Astrocyte of the spinal cord (primary cell): Measurements from ENCODE around the gene NACC2.

Source experiments
- DNase-seq: peaks from one replicate; pipeline ENCODE4 v3.0.0; 2011; ENCODE audit warnings: low read depth, low spot score
- H3K4me3 ChIP-seq: 2 replicates; pipeline ENCODE4 v1.5.1; 2011; ENCODE audit warnings: low read depth, mild to moderate bottlenecking, low read length, moderate library complexity
- in situ Hi-C: cut with HindIII; loops from 2 replicates; pipeline ENCODE4 v1.10.0; 2017; ENCODE audit warnings: low sequenced_read_pairs
- TF ChIP-seq, protein P1 (sequence below): IDR thresholded peaks from 2 replicates; pipeline ENCODE4 v1.5.1; 2012; ENCODE audit warnings: low read depth, mild to moderate bottlenecking, low read length, inconsistent platforms

NACC2 gene

DNA sequence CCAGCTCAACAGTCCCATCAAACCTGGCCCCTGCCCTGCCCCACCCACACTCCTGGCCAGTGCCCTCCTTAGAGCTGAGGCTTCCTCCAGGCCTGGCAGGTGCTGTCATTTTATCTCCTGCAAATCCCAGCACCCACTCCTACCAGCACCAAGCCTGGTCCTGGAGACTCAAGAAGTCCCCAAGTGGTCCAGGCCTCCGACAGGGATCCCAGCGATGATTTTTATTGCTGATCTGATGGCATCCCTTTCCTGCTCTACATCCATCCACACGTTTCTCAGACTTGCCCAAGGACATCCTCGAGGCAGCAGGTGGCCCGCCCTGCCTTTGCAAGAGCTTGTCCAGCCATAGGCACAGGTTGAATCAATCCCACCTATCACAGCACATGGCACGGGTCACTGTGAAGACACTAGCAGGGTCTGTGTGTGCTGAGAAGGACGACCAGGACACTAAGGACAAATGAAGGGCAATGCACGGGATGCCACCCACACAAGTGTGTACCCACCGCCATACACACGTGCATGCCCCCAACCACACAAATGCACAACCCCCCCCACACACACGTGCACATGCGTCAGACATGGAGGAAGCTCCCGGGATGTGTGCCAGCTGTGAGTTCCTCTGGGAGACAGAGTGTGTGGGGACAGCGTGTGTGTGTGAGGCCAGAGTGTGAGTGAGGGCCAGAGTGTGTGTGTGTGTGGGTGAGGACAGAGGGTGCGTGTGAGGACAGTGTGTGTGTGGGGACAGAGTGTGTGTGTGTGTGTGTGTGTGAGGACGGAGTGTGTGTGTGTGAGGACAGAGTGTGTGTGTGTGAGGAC is 71.5 kb downstream of the NACC2 start:
- TF ChIP-seq, protein P1, sequence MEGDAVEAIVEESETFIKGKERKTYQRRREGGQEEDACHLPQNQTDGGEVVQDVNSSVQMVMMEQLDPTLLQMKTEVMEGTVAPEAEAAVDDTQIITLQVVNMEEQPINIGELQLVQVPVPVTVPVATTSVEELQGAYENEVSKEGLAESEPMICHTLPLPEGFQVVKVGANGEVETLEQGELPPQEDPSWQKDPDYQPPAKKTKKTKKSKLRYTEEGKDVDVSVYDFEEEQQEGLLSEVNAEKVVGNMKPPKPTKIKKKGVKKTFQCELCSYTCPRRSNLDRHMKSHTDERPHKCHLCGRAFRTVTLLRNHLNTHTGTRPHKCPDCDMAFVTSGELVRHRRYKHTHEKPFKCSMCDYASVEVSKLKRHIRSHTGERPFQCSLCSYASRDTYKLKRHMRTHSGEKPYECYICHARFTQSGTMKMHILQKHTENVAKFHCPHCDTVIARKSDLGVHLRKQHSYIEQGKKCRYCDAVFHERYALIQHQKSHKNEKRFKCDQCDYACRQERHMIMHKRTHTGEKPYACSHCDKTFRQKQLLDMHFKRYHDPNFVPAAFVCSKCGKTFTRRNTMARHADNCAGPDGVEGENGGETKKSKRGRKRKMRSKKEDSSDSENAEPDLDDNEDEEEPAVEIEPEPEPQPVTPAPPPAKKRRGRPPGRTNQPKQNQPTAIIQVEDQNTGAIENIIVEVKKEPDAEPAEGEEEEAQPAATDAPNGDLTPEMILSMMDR = no peak
- in situ Hi-C loops = no loop called here
- DNase-seq = peak; percentile 20
- H3K4me3 ChIP-seq = no peak overlapping the region

DNA sequence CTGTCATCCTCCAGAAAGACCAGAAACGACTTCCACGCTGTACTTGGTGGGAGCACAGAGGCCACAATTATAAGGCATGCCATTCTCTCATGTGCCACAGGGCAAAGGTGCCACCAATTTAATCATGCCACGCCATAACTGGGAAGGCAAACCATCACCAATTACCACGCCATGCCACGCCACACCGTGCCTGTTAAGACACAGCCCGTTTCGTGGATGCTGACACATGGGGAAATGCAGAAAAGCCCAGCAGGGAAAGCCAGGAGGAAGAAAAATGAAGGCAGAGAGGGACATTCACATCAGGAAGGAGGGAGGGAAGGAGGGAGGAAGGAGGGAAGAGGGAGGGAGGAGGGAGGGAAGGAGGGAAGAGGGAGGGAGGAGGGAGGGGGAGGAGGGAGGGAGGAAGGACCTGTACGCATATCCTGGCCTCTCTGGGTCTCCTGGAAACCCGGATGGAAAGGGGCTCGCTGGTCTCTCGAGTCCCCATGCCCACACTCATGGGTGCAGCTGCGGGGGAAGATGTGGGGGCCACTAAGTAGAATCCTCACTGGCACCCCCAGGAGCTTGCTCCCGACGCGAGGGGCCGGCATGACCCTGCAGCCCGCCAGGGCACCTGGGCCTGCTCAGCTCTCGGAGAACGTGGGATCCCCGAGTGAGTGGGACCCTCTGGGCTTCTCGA is 72.2 kb downstream of the NACC2 start:
- TF ChIP-seq, protein P1 = no peak
- in situ Hi-C loops = no loop called here
- DNase-seq = no peak
- no peak overlapping the region for H3K4me3 ChIP-seq

DNA sequence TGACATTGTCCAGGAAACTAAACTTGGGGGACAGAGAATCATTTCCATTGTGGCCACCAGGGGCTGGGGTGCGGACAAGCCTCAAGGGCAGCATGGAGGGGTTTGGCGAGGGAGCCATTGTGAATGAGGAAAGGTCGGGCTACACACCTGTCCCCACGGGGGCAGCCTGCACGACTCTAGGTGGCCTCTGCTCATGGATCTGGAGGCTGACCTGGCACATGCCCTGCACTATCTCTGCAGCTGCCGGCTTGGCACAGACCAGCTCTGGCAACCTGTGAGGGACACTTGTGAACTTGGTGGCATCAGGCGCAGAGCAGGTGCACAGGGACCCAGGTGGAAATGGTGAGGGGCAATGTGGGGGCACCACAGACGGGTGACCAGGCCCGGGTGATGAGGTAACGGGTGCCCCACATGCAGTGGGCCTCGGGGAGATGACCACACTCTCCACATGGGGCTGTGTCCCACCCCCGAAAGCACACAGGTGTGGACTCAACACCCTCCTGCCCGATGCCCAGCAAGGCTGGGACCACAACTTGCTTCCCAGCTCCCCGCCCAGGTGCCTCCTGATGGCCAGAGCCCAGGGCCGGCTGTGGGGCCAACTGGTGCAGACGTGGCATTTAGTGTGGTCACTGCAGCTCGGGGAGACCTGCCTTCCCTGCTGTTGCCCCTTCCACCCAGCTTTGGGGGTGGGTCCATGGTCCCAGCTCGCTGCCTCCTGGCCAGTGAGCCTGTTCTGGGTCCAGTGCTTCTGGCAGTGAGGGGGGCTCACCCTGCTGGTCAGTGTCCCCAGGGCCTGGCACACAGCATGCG is 73.0 kb downstream of the NACC2 start:
- TF ChIP-seq, protein P1 = peak; percentile 4
- no peak overlapping the region for H3K4me3 ChIP-seq
- DNase-seq = no peak
- in situ Hi-C loops = no loop called here

DNA sequence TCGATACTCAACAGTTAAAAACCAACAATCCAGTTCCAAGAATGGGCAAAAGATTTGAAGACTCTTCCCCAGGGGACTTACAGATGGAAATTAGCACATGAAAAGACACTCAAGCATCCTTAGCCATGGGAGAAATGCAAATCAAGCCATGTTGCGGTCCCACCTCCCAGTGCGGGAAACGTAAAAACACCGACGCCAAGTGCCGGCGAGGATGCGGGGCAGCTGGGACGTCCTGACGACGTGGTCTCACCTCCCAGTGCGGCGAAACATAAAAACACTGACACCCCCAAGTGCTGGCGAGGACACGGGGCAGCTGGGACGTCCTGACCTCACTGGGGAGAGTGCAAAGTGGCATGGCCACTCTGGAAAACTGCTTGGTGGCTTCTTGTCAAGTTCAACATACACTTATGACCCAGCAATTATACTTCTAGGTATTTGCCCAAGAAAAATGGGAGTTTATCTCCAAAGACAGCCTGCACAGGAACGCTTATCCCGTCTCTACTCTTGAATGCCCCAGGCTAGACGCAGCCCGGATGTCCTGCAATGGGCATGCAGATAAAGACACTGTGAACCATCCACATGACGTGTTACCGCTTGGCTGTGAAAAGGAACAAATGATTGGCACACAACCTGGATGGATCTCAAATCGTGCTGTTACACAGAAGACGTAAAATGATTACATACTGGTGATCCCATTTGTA is 73.8 kb downstream of the NACC2 start:
- in situ Hi-C loops = no loop called here
- TF ChIP-seq, protein P1 = no peak
- no peak for DNase-seq
- no peak overlapping the region for H3K4me3 ChIP-seq

DNA sequence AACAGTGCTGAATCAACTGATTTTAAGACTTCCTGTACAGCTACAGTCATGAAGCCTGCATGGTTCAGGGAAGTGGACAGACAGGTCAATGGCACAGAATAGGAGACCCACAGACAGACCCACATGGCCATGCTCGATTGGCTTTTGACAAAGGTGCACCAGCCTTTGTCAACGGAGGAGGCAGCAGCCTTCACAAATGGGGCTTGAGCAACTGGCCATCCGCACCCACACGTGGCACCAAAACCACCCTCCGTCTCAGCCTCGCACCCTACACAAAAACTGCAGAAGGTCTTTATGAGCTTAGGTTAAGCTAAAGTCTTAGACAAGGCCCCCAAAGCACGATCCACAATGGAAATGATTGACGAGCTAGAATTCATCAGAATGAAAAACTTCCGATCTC is 74.4 kb downstream of the NACC2 start:
- TF ChIP-seq, protein P1 = no peak
- DNase-seq = no peak
- H3K4me3 ChIP-seq = no peak overlapping the region
- in situ Hi-C loops = no loop called here

DNA sequence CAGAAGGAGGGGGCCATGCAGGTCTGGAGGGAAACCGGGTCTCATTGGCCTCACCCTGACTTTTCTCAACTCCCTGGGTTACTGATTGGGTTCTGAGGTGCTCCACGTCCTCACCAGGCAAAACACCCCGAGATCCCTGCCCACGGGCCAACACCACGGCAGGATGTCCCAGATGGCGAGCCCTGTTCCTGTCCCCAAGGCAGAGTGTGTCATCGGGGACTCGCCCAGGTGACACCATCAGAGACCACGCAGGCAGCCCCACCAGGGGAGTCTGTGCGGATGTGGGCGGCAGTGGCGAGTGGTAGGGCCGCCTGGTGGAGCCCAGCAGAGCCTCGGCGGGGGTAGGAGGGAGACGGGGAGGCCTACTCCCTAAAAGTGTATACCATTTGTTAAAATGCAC is 74.9 kb downstream of the NACC2 start:
- in situ Hi-C loops = no loop called here
- DNase-seq = no peak

More for the DNA sequence above, 74.9 kb downstream of the NACC2 start:
- TF ChIP-seq, protein P1 = no peak
- no peak overlapping the region for H3K4me3 ChIP-seq
